Measurements from ENCODE around the gene AHR.

The AHR gene

GRCh38 chr7:17304926-17305325, 6.5 kb downstream of the AHR start:
- DNase-seq (ENCODE audit: low spot score): no peak

- DNase-seq (ENCODE audit: low spot score): no peak
These were observed 7.1 kb downstream of the AHR start for GRCh38 chr7:17305387-17306171.

GRCh38 chr7:17307000-17307399, 8.5 kb downstream of the AHR start:
- DNase-seq (ENCODE audit: low spot score): no peak

- DNase-seq (ENCODE audit: low spot score): no peak
These were observed 9.1 kb downstream of the AHR start for GRCh38 chr7:17307558-17307957.

- no peak for DNase-seq (ENCODE audit: low spot score)
These were observed 9.7 kb downstream of the AHR start for GRCh38 chr7:17307969-17308648.

GRCh38 chr7:17311194-17311593, 12.7 kb downstream of the AHR start:
- DNase-seq (ENCODE audit: low spot score): no peak

GRCh38 chr7:17311952-17312351, 13.5 kb downstream of the AHR start:
- no peak for DNase-seq (ENCODE audit: low spot score)

GRCh38 chr7:17312641-17313040, 14.2 kb downstream of the AHR start:
- no peak for DNase-seq (ENCODE audit: low spot score)

GRCh38 chr7:17313194-17313593, 14.7 kb downstream of the AHR start:
- DNase-seq (ENCODE audit: low spot score): no peak

GRCh38 chr7:17315974-17316373, 17.5 kb downstream of the AHR start:
- no peak for DNase-seq (ENCODE audit: low spot score)

- DNase-seq (ENCODE audit: low spot score): no peak
These were observed 19.7 kb downstream of the AHR start for GRCh38 chr7:17318146-17318545.

GRCh38 chr7:17319164-17320101, 21.0 kb downstream of the AHR start:
- no peak for DNase-seq (ENCODE audit: low spot score)

- no peak for DNase-seq (ENCODE audit: low spot score)
These were observed 21.6 kb downstream of the AHR start for GRCh38 chr7:17320102-17320497.

GRCh38 chr7:17320657-17321056, 22.2 kb downstream of the AHR start:
- DNase-seq (ENCODE audit: low spot score): no peak

- DNase-seq (ENCODE audit: low spot score): no peak
These were observed 26.9 kb downstream of the AHR start for GRCh38 chr7:17325364-17325763.

GRCh38 chr7:17326378-17326777, 27.9 kb downstream of the AHR start:
- no peak for DNase-seq (ENCODE audit: low spot score)

GRCh38 chr7:17328641-17329040, 30.2 kb downstream of the AHR start:
- no peak for DNase-seq (ENCODE audit: low spot score)

GRCh38 chr7:17329440-17329839, 31.0 kb downstream of the AHR start:
- DNase-seq (ENCODE audit: low spot score): no peak

GRCh38 chr7:17331891-17332501, 33.5 kb downstream of the AHR start:
- no peak for DNase-seq (ENCODE audit: low spot score)

GRCh38 chr7:17333221-17333620, 34.8 kb downstream of the AHR start:
- no peak for DNase-seq (ENCODE audit: low spot score)

- no peak for DNase-seq (ENCODE audit: low spot score)
These were observed 37.7 kb downstream of the AHR start for GRCh38 chr7:17336168-17336567.

GRCh38 chr7:17339139-17339538, 40.7 kb downstream of the AHR start:
- no peak for DNase-seq (ENCODE audit: low spot score)
